Left cardiac atrium (tissue), 4 donors: ENCODE data around the gene SLC7A8. TPM values are rescaled to one million over a fixed set of nuclear protein-coding genes. Genes with fewer than 3 reads are reported as not detected.

Experiments
- ATAC-seq, 2 donors: fragments of 200-7000 bp; cut with Tn5 transposase; one replicate each; pipeline ENCODE4 v1.9.1; 2020; ENCODE audit warnings: mild to moderate bottlenecking in 2 of 2, moderate library complexity in 2 of 2
- DNase-seq: peaks from one replicate; pipeline ENCODE4 v3.0.0-alpha.2; 2020
- intact Hi-C, 2 donors: fragments of 100-400 bp; cut with DNase I; formaldehyde crosslinking; loops; one replicate each; pipeline versions ENCODE4 v1.14.1 to v1.15.1; 2022 to 2023
- total RNA-seq, 2 donors: library from RNA; stranded (reverse); fragmentation: NEBNext Ultra II Directional; extraction: Animal tissue kit (Norgen Biotek cat#: 25700); gene quantifications; one replicate each; pipeline ENCODE4 v1.2.1, GENCODE V29; 2021
- donor health status: DM: no; HTN: yes; CAD: no.
- donor health status: DM: no; HTN: yes; CAD: no; lungs with severe emphysema.
- donor health status: DM: yes; HTN: yes; CAD: no.
- donor health status: Dilated cardiomyopathy.

The SLC7A8 gene
- total RNA-seq, 2 donors from 2014 or later: 8.7 to 16.2 TPM

GRCh38 chr14:23186913-23187654, 3.6 kb upstream of the SLC7A8 start:
- DNase-seq: no peak
- ATAC-seq: peak; percentile 50 to 56
- intact Hi-C loops: loop anchor here (1.0 to 2.0 kb wide), 2 partner anchors 66 to 67 kb away; no protein-coding TSS in a partner anchor

- intact Hi-C loops: no loop called here
- ATAC-seq (no peak), DNase-seq (no peak)
Observed at GRCh38 chr14:23185063-23185462, 1.6 kb upstream of the SLC7A8 start.

GRCh38 chr14:23183158-23183470, 346 bp downstream of the SLC7A8 start:
- intact Hi-C loops: no loop called here
- DNase-seq (no peak), ATAC-seq (peak in 1 of 2 donors; percentile 33)

- intact Hi-C loops: no loop called here
- DNase-seq (peak; percentile 41), ATAC-seq (peak; percentile 58 to 88)
Observed at GRCh38 chr14:23182372-23183157, 895 bp downstream of the SLC7A8 start.

GRCh38 chr14:23181946-23182345, 1.5 kb downstream of the SLC7A8 start:
- intact Hi-C loops: no loop called here
- no peak for DNase-seq
- no peak for ATAC-seq

GRCh38 chr14:23181453-23181852, 2.0 kb downstream of the SLC7A8 start:
- intact Hi-C loops: no loop called here
- ATAC-seq (no peak), DNase-seq (no peak)

- ATAC-seq: no peak
- intact Hi-C loops: no loop called here
- no peak for DNase-seq
Observed at GRCh38 chr14:23177181-23177580, 6.3 kb downstream of the SLC7A8 start.

GRCh38 chr14:23175823-23176222, 7.6 kb downstream of the SLC7A8 start:
- no peak for ATAC-seq
- intact Hi-C loops: no loop called here
- no peak for DNase-seq

- ATAC-seq (peak; percentile 30 to 74), DNase-seq (no peak)
- intact Hi-C loops: no loop called here
Observed at GRCh38 chr14:23174296-23175184, 8.9 kb downstream of the SLC7A8 start.

GRCh38 chr14:23173796-23174195, 9.7 kb downstream of the SLC7A8 start:
- DNase-seq: no peak
- no peak for ATAC-seq
- intact Hi-C loops: no loop called here

GRCh38 chr14:23173031-23173430, 10.4 kb downstream of the SLC7A8 start:
- ATAC-seq: peak in 1 of 2 donors; percentile 71
- intact Hi-C loops: no loop called here

GRCh38 chr14:23172574-23172973, 10.9 kb downstream of the SLC7A8 start:
- DNase-seq: no peak
- no peak for ATAC-seq
- intact Hi-C loops: no loop called here

More at GRCh38 chr14:23173031-23173430, 10.4 kb downstream of the SLC7A8 start:
- no peak for DNase-seq

GRCh38 chr14:23172096-23172495, 11.4 kb downstream of the SLC7A8 start:
- no peak for ATAC-seq
- intact Hi-C loops: no loop called here

GRCh38 chr14:23171222-23171975, 12.1 kb downstream of the SLC7A8 start:
- DNase-seq (no peak), ATAC-seq (no peak)
- intact Hi-C loops: no loop called here

More at GRCh38 chr14:23172096-23172495, 11.4 kb downstream of the SLC7A8 start:
- DNase-seq: no peak

- intact Hi-C loops: no loop called here
- no peak for ATAC-seq
- no peak for DNase-seq
Observed at GRCh38 chr14:23169622-23170021, 13.8 kb downstream of the SLC7A8 start.

- DNase-seq: no peak
- peak in 1 of 2 donors; percentile 48 for ATAC-seq
- intact Hi-C loops: no loop called here
Observed at GRCh38 chr14:23168246-23168645, 15.2 kb downstream of the SLC7A8 start.

GRCh38 chr14:23167116-23167847, 16.2 kb downstream of the SLC7A8 start:
- ATAC-seq (no peak), DNase-seq (no peak)
- intact Hi-C loops: no loop called here

GRCh38 chr14:23164949-23165348, 18.5 kb downstream of the SLC7A8 start:
- DNase-seq (no peak), ATAC-seq (no peak)
- intact Hi-C loops: no loop called here
